BE2C (cell line): ENCODE data around the gene VTCN1.

Experiments used
- DNase-seq: peaks from one replicate; pipeline ENCODE4 v3.0.0-alpha.2; 2020
- H3K27me3 ChIP-seq: fragments of 250-450 bp; sonication (Bioruptor Pico); 2 replicates; pipeline ENCODE4 v1.5.1; 2020; ENCODE audit warnings: mild to moderate bottlenecking
- H3K36me3 ChIP-seq: fragments of 250-450 bp; sonication (Bioruptor Pico); 2 replicates; pipeline ENCODE4 v1.5.1; 2020; ENCODE audit warnings: mild to moderate bottlenecking
- H3K4me1 ChIP-seq: fragments of 250-450 bp; sonication (Bioruptor Pico); 2 replicates; pipeline ENCODE4 v1.5.1; 2020
- H3K4me3 ChIP-seq: 2 replicates; pipeline ENCODE4 v1.5.1; 2011; ENCODE audit warnings: low read depth, low read length
- H3K9me3 ChIP-seq: fragments of 250-450 bp; sonication (Bioruptor Pico); 2 replicates; pipeline ENCODE4 v1.5.1; 2020
- TF ChIP-seq, protein P1 (sequence below): IDR thresholded peaks from 2 replicates; pipeline ENCODE4 v1.5.1; 2012; ENCODE audit warnings: mild to moderate bottlenecking, low read depth, low read length

The VTCN1 gene

DNA sequence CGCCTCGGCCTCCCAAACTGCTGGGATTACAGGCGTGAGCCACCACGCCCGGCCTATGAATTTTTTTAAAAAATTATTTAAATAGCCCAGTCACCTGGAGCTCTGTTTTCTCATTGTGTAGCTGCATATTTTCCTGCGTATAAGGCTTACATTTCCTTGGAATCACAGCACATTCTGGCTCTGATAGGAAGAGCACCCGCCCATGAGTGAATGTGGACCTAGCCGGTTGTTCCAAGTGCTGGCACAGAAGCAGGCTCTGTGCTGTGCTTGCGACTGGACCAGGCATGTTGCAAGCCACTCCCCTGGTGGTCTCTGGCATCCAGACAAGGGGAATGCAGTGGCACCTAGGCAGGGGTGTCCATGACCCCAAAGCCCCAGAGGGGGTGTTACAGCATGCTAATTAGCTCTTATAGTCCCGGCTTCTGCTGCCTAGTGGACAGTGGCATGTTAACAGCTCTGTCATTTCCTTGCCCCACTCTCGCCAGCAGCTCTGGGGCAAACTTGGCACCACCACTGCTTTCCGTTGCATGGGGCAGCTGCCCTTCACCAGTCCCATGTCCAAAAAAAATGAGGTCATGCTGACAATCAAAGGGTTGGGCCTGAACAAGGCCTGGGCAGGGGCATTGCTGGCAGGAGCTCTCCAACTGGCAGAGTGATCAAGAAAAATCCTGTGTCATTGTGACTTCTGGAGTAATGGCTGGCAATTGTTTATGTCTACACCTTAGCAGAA lies 5.2 kb upstream of the VTCN1 start:
- H3K36me3 ChIP-seq = no peaks in the 10 kb centered on the region
- TF ChIP-seq, protein P1, sequence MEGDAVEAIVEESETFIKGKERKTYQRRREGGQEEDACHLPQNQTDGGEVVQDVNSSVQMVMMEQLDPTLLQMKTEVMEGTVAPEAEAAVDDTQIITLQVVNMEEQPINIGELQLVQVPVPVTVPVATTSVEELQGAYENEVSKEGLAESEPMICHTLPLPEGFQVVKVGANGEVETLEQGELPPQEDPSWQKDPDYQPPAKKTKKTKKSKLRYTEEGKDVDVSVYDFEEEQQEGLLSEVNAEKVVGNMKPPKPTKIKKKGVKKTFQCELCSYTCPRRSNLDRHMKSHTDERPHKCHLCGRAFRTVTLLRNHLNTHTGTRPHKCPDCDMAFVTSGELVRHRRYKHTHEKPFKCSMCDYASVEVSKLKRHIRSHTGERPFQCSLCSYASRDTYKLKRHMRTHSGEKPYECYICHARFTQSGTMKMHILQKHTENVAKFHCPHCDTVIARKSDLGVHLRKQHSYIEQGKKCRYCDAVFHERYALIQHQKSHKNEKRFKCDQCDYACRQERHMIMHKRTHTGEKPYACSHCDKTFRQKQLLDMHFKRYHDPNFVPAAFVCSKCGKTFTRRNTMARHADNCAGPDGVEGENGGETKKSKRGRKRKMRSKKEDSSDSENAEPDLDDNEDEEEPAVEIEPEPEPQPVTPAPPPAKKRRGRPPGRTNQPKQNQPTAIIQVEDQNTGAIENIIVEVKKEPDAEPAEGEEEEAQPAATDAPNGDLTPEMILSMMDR = no peak

DNA sequence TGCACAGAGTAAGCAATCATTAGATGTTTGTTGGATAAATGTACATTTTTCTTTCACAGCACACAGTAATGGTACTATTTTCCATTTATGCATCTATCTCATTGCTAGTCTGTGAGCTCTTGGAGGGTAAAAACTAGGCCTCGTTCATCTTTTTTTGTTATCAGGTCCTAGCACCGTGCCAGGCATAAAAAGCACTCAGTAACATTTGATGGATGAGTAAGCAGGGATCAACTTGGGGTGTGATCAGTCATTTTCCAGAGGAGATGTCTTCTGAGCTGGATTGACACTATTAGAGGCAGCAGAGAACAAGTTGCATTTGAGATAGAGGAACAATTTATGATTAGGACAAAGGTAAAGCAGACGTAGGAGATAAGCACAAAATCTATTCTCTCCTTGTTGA lies 4.3 kb upstream of the VTCN1 start:
- Histone ChIP-seq H3K4me1 (no peaks in the 10 kb centered on the region), H3K36me3 (no peaks in the 10 kb centered on the region), H3K9me3 (no peaks in the 10 kb centered on the region), H3K4me3 (no peak overlapping the region), H3K27me3 (no peaks in the 10 kb centered on the region)
- TF ChIP-seq, protein P1 = no peak
- no peak for DNase-seq

More for the DNA sequence above, 5.2 kb upstream of the VTCN1 start:
- Histone ChIP-seq H3K4me1 (no peaks in the 10 kb centered on the region), H3K9me3 (no peaks in the 10 kb centered on the region), H3K4me3 (no peak overlapping the region), H3K27me3 (no peaks in the 10 kb centered on the region)
- no peak for DNase-seq

DNA sequence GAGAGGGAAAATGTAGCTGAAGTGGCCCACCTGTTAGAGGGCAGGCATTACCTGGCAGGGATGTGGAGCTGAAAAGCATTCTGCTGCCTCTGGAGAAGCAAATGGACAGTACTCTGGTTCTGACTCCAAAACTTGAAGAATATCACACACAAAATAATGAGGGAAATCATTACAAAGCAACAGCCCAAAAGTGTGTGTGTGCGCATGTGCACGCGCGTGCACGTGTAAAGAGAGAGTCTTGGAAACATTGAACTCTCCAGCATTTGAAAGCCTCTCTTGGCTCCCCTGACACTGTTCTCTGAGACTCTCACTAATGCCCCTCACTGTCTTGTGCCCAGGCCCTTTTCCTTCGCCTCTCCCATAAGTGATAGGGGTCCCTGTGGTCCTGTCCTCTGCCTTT lies 2.3 kb upstream of the VTCN1 start:
- TF ChIP-seq, protein P1 = no peak
- no peaks in the 10 kb centered on the region for H3K4me1 ChIP-seq
- no peaks in the 10 kb centered on the region for H3K9me3 ChIP-seq
- H3K27me3 ChIP-seq = no peaks in the 10 kb centered on the region
- no peak overlapping the region for H3K4me3 ChIP-seq
- no peak for DNase-seq
- H3K36me3 ChIP-seq = no peaks in the 10 kb centered on the region

DNA sequence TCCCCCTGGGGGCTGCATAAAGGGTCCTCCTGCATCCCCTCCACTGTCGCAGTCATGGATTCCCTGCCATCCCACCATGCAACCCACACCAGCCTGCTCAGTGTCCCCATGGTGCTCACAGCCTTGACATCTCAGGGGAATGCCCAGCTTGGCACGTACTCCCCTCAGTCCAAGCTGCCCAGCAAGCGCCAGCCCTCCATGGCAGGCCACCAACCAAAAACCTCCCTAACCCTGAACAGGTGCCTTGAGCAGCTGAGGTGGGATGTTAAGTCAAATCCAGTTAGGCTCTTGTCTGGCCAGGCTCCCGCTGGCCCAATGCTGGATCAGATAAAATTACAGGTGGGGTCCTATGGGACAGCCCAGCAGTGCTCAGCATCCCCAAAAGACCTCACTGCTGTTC lies 341 bp downstream of the VTCN1 start:
- H3K27me3 ChIP-seq = no peaks in the 10 kb centered on the region
- TF ChIP-seq, protein P1 = no peak
- no peak for DNase-seq
- H3K4me1 ChIP-seq = no peaks in the 10 kb centered on the region
- H3K4me3 ChIP-seq = no peak overlapping the region
- no peaks in the 10 kb centered on the region for H3K9me3 ChIP-seq
- H3K36me3 ChIP-seq = no peaks in the 10 kb centered on the region

DNA sequence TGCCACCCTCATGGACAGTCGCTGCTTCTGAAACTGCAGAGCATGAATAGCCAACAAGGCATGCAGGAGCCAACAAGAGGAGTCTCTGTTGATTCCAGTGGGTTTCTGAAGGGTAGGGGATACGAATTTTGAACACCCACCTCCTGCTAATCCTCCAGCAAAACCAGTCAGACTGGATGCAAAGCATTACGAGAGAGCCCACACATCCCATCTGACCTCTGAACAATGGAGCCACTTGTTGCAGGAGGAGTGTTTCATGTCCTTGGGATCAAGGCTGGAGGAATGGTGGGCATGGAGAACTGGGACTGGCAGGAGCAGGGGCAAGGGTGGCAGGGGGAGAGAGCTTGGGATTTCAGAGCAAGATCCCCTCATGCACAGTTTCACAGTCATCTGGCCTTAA lies 1.6 kb downstream of the VTCN1 start:
- TF ChIP-seq, protein P1 = no peak
- no peaks in the 10 kb centered on the region for H3K36me3 ChIP-seq
- H3K4me1 ChIP-seq = no peaks in the 10 kb centered on the region
- DNase-seq = no peak
- H3K4me3 ChIP-seq = no peak overlapping the region
- no peaks in the 10 kb centered on the region for H3K9me3 ChIP-seq
- no peaks in the 10 kb centered on the region for H3K27me3 ChIP-seq

DNA sequence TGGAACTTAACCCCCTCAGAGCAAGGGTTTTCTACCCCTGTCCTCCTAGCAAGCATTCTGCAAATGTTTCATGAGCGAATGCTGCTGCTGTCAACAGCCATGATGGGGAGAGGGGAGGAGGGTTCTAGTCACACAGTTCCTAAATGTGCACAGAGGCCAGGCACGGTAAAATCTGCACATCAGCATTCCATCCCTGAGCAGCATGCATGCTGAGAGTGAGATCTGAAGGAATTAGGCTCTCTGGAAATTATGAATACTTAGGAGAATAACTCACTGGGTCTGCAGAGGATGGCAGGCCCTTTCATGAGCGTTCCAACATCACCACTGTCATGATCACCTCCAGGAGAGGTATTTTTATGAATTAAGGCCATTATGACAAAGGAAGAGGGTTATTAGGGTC lies 2.1 kb downstream of the VTCN1 start:
- DNase-seq = no peak
- Histone ChIP-seq H3K27me3 (no peaks in the 10 kb centered on the region), H3K4me3 (no peak overlapping the region), H3K4me1 (no peaks in the 10 kb centered on the region), H3K36me3 (no peaks in the 10 kb centered on the region), H3K9me3 (no peaks in the 10 kb centered on the region)
- TF ChIP-seq, protein P1 = no peak
